C4-2B (cell line): ENCODE results near the gene SLC9A9.

Experiments used
- CTCF ChIP-seq: fragments of 450-650 bp; conservative IDR thresholded peaks from 2 replicates; pipeline ENCODE4 v1.5.1; 2017; ENCODE audit warnings: mild to moderate bottlenecking
- ZFX ChIP-seq: fragments of 450-650 bp; IDR thresholded peaks from 2 replicates; pipeline ENCODE4 v1.6.1; 2017

- TF ChIP-seq CTCF (no peak), ZFX (no peak)
Measured at GRCh38 chr3:143573610-143574303, 274.5 kb downstream of the SLC9A9 start.
